Liver (tissue), 9 donors: ENCODE measurements around the gene CADPS. TPM values are rescaled to one million over a fixed set of nuclear protein-coding genes. Genes with fewer than 3 reads are reported as not detected.

Experiments
- DNase-seq: peaks from one replicate; pipeline ENCODE4 v3.0.0-alpha.2; 2017; ENCODE audit warnings: low spot score
- H3K27ac ChIP-seq, 2 donors: one replicate each; pipeline ENCODE4 v1.7.0; 2013; ENCODE audit warnings: inconsistent platforms in 2 of 2, low read length in 2 of 2, control low read depth in 1 of 2, low read depth in 1 of 2, mild to moderate bottlenecking in 1 of 2
- H3K27me3 ChIP-seq, 4 donors: one replicate each; pipeline versions ENCODE4 v1.6.1 to v1.7.0; 2013; ENCODE audit warnings: low read length in 3 of 4, inconsistent platforms in 1 of 4, mild to moderate bottlenecking in 1 of 4, moderate library complexity in 1 of 4; ENCODE audit not compliant: control insufficient read depth in 4 of 4, insufficient read depth in 4 of 4
- H3K36me3 ChIP-seq, 4 donors: one replicate each; pipeline versions ENCODE4 v1.6.1 to v1.7.0; 2013; ENCODE audit warnings: low read length in 3 of 4, mild to moderate bottlenecking in 3 of 4, low read depth in 1 of 4, moderate library complexity in 1 of 4; ENCODE audit not compliant: control insufficient read depth in 4 of 4, insufficient read depth in 3 of 4
- H3K4me1 ChIP-seq, 4 donors: one replicate each; pipeline versions ENCODE4 v1.6.1 to v1.7.0; 2013; ENCODE audit warnings: low read length in 3 of 4, mild to moderate bottlenecking in 3 of 4, moderate library complexity in 1 of 4; ENCODE audit not compliant: control insufficient read depth in 4 of 4, insufficient read depth in 4 of 4
- H3K4me3 ChIP-seq, 3 donors: one replicate each; pipeline versions ENCODE4 v1.6.1 to v1.7.0; 2013; ENCODE audit warnings: low read length in 3 of 3, control low read depth in 1 of 3, low read depth in 1 of 3, mild to moderate bottlenecking in 1 of 3
- H3K9ac ChIP-seq, 2 donors: one replicate each; pipeline ENCODE4 v1.7.0; 2013; ENCODE audit warnings: low read length in 2 of 2, mild to moderate bottlenecking in 2 of 2, moderate library complexity in 2 of 2, control low read depth in 1 of 2, low read depth in 1 of 2
- H3K9me3 ChIP-seq, 4 donors: one replicate each; pipeline versions ENCODE4 v1.6.1 to v1.7.0; 2013; ENCODE audit warnings: low read length in 3 of 4; ENCODE audit not compliant: control insufficient read depth in 4 of 4
- ATF3 ChIP-seq: IDR thresholded peaks from 2 replicates; pipeline ENCODE4 v1.6.1; 2016; ENCODE audit warnings: antibody characterized with exemption
- CTCF ChIP-seq: fragments of 150-350 bp; IDR thresholded peaks from 2 replicates; pipeline ENCODE4 v1.5.1; 2017; ENCODE audit warnings: improper control_type of control experiment, low read depth, low read length; ENCODE audit not compliant: missing input control
- EGR1 ChIP-seq, 2 donors: IDR thresholded peaks; 2 replicates each; pipeline ENCODE4 v1.6.1; 2016 to 2018; ENCODE audit warnings: antibody characterized with exemption in 2 of 2, low read depth in 2 of 2
- FOXA1 ChIP-seq: IDR thresholded peaks from 2 replicates; pipeline ENCODE4 v1.6.1; 2016; ENCODE audit warnings: antibody characterized with exemption
- FOXA2 ChIP-seq: IDR thresholded peaks from 2 replicates; pipeline ENCODE4 v1.6.1; 2016; ENCODE audit warnings: antibody characterized with exemption
- GABPA ChIP-seq, 2 donors: IDR thresholded peaks in 1 of 2; conservative IDR thresholded peaks in 1 of 2; 2 replicates each; pipeline ENCODE4 v1.6.1; 2016; ENCODE audit warnings: antibody characterized with exemption in 2 of 2, mild to moderate bottlenecking in 1 of 2, moderate library complexity in 1 of 2
- HNF4A ChIP-seq, 2 donors: conservative IDR thresholded peaks; 2 replicates each; pipeline ENCODE4 v1.6.1; 2016; ENCODE audit warnings: antibody characterized with exemption in 2 of 2, mild to moderate bottlenecking in 2 of 2
- HNF4G ChIP-seq: IDR thresholded peaks from 2 replicates; pipeline ENCODE4 v1.6.1; 2016; ENCODE audit warnings: antibody characterized with exemption
- JUND ChIP-seq, 2 donors: IDR thresholded peaks; 2 replicates each; pipeline ENCODE4 v1.6.1; 2016; ENCODE audit warnings: antibody characterized with exemption in 2 of 2
- MAX ChIP-seq: IDR thresholded peaks from 2 replicates; pipeline ENCODE4 v1.6.1; 2016; ENCODE audit warnings: antibody characterized with exemption
- NR2F2 ChIP-seq: IDR thresholded peaks from 2 replicates; pipeline ENCODE4 v1.6.1; 2016; ENCODE audit warnings: antibody characterized with exemption
- RAD21 ChIP-seq, 2 donors: IDR thresholded peaks; 2 replicates each; pipeline ENCODE4 v1.6.1; 2016; ENCODE audit warnings: antibody characterized with exemption in 2 of 2, mild to moderate bottlenecking in 2 of 2
- RXRA ChIP-seq, 2 donors: IDR thresholded peaks; 2 replicates each; pipeline ENCODE4 v1.6.1; 2017 to 2018; ENCODE audit warnings: antibody characterized with exemption in 2 of 2, mild to moderate bottlenecking in 1 of 2
- SP1 ChIP-seq: IDR thresholded peaks from 2 replicates; pipeline ENCODE4 v1.6.1; 2018; ENCODE audit warnings: antibody characterized with exemption, mild to moderate bottlenecking
- TAF1 ChIP-seq: conservative IDR thresholded peaks from 2 replicates; pipeline ENCODE4 v1.6.1; 2016; ENCODE audit warnings: antibody characterized with exemption, mild to moderate bottlenecking
- YY1 ChIP-seq: IDR thresholded peaks from 2 replicates; pipeline ENCODE4 v1.6.1; 2016; ENCODE audit warnings: antibody characterized with exemption, mild to moderate bottlenecking
- ZBTB33 ChIP-seq: IDR thresholded peaks from 2 replicates; pipeline ENCODE4 v1.6.1; 2016; ENCODE audit warnings: antibody characterized with exemption
- WGBS: extraction: QIAGEN DNeasy Blood & Tissue Kit; methylation state at CpG from one replicate; pipeline ENCODE4 v1.1.7; 2013; 5-methylcytosine and 5-hydroxymethylcytosine counted together
- polyA plus RNA-seq, 2 donors: library from polyadenylated mRNA; stranded (reverse) in 1 of 2; unstranded in 1 of 2; fragments of 200-250 nt in 1 of 2; fragments of >200 nt in 1 of 2; fragmentation: Nextera tagmentation in 1 of 2; extraction: Ambion mirVana in 1 of 2; gene quantifications; one replicate each; pipeline versions ENCODE4 v1.2.1 to v1.2.3, GENCODE V29; 2013 to 2015
- total RNA-seq, 2 donors: library from RNA; depleted of rRNA; stranded (reverse); fragments of >200 nt; gene quantifications; one replicate each; pipeline ENCODE4 v1.2.3, GENCODE V29; 2014
- donor health status: healthy.
- donor health status: healthy.
- donor health status: healthy.
- donor health status: healthy.
- donor health status: healthy.

CADPS gene
- total and polyA plus RNA-seq, 4 donors, result 0.05 to 0.37 (median 0.17) TPM; not detected in 1

GRCh38 chr3:62562017-62562416 is 313.2 kb downstream of the CADPS start (continued):
- TF ChIP-seq ATF3, result no peak

- TF ChIP-seq RAD21 (IDR thresholded peaks at IDR 0.05) (peak; percentile 75 to 77), YY1 (no peak), CTCF (peak; percentile 27)
- DNase-seq, result no peak
- no peak overlapping the region for H3K27ac ChIP-seq
- H3K9me3 ChIP-seq, result no peaks in the 10 kb centered on the region
- H3K9ac ChIP-seq, result no peak overlapping the region
- no peak overlapping the region for H3K4me3 ChIP-seq
- peaks cover 0 to 2% (median 0%) of the 10 kb centered on the region in 4 donors for H3K27me3 ChIP-seq
- no peaks in the 10 kb centered on the region for H3K36me3 ChIP-seq
- no peaks in the 10 kb centered on the region for H3K4me1 ChIP-seq
- WGBS, result 39% methylated on average over 2 of the region's 2 CpGs
Measured at GRCh38 chr3:62559831-62560445, 315.3 kb downstream of the CADPS start.

GRCh38 chr3:62558549-62559112 is 316.6 kb downstream of the CADPS start:
- Histone ChIP-seq H3K27me3 (peaks cover 0 to 2% (median 0%) of the 10 kb centered on the region in 4 donors), H3K4me1 (no peaks in the 10 kb centered on the region), H3K4me3 (no peak overlapping the region), H3K27ac (no peak overlapping the region), H3K36me3 (no peaks in the 10 kb centered on the region), H3K9ac (no peak overlapping the region), H3K9me3 (no peaks in the 10 kb centered on the region)
- DNase-seq, result no peak
- TF ChIP-seq YY1, result no peak
- TF ChIP-seq RAD21 (IDR thresholded peaks at IDR 0.05), result peak; percentile 54 to 60
- TF ChIP-seq HNF4G, result no peak
- TF ChIP-seq RXRA (IDR thresholded peaks at IDR 0.05), result no peak
- peak; percentile 28 for TF ChIP-seq CTCF
- no peak for TF ChIP-seq NR2F2
- no peak for TF ChIP-seq SP1
- TF ChIP-seq FOXA1, result no peak
- TF ChIP-seq FOXA2, result no peak
- TF ChIP-seq EGR1 (IDR thresholded peaks at IDR 0.05; ENCODE audit: low read depth in 2 of 2), result no peak
- no peak for TF ChIP-seq MAX
- no peak for TF ChIP-seq HNF4A (conservative IDR thresholded peaks at IDR 0.05)
- no peak for TF ChIP-seq TAF1
- TF ChIP-seq ZBTB33, result no peak
- TF ChIP-seq JUND (IDR thresholded peaks at IDR 0.05), result no peak
- TF ChIP-seq ATF3, result no peak
- no peak for TF ChIP-seq GABPA (IDR thresholded peaks at IDR 0.05 in 1 of 2, conservative IDR thresholded peaks at IDR 0.05 in 1 of 2)
- WGBS, result 37% methylated on average over 8 of the region's 8 CpGs
